DOHH2 (cell line): ENCODE measurements around the gene CTNNAL1.

Experiments used
- EZH2phosphoT487 ChIP-seq: fragments of 200-600 bp; sonication (generic); IDR thresholded peaks from 2 replicates; pipeline ENCODE4 v1.6.1; 2017; ENCODE audit warnings: borderline replicate concordance, mild to moderate bottlenecking, antibody characterized with exemption, low read length, moderate library complexity, mixed read lengths
- TF ChIP-seq, protein P1 (sequence below): fragments of 200-600 bp; sonication (generic); IDR thresholded peaks from one replicate; pipeline ENCODE4 v1.5.1; 2014; ENCODE audit warnings: antibody characterized with exemption, mild to moderate bottlenecking, low read depth, low read length; ENCODE audit not compliant: poor library complexity, severe bottlenecking

- TF ChIP-seq, protein P1, sequence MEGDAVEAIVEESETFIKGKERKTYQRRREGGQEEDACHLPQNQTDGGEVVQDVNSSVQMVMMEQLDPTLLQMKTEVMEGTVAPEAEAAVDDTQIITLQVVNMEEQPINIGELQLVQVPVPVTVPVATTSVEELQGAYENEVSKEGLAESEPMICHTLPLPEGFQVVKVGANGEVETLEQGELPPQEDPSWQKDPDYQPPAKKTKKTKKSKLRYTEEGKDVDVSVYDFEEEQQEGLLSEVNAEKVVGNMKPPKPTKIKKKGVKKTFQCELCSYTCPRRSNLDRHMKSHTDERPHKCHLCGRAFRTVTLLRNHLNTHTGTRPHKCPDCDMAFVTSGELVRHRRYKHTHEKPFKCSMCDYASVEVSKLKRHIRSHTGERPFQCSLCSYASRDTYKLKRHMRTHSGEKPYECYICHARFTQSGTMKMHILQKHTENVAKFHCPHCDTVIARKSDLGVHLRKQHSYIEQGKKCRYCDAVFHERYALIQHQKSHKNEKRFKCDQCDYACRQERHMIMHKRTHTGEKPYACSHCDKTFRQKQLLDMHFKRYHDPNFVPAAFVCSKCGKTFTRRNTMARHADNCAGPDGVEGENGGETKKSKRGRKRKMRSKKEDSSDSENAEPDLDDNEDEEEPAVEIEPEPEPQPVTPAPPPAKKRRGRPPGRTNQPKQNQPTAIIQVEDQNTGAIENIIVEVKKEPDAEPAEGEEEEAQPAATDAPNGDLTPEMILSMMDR = no peak
- TF ChIP-seq EZH2phosphoT487 = no peak
These were observed 1.1 kb downstream of the CTNNAL1 start for GRCh38 chr9:109012009-109012875.
